ENCODE data around the gene PHF20.
"Not testable (repeated sequence)": the region's sequence is repeated elsewhere in the genome, so short reads cannot be mapped to it uniquely, and the experiment has no call there.

The PHF20 gene

GRCh38 chr20:35739294-35740163 lies 32.3 kb upstream of the PHF20 start:
- no peak for DNase-seq (ENCODE audit: low read depth)

GRCh38 chr20:35741892-35742740 lies 29.7 kb upstream of the PHF20 start, which contains the start of gene RBM39:
Gene RBM39 (minus strand): TSS chr20:35742260. CDS start chr20:35740874, 1,386 bp downstream.
- peak; percentile 96 for DNase-seq (ENCODE audit: low read depth)

GRCh38 chr20:35742741-35743523 lies 28.9 kb upstream of the PHF20 start:
- DNase-seq (ENCODE audit: low read depth) = no peak

- no peak for DNase-seq (ENCODE audit: low read depth)
Measured at GRCh38 chr20:35743693-35744491, 27.9 kb upstream of the PHF20 start.

- DNase-seq (ENCODE audit: low read depth) = not testable (repeated sequence)
Measured at GRCh38 chr20:35744492-35744841, 27.3 kb upstream of the PHF20 start.

- no peak for DNase-seq (ENCODE audit: low read depth)
Measured at GRCh38 chr20:35750611-35751010, 21.2 kb upstream of the PHF20 start.

- DNase-seq (ENCODE audit: low read depth) = no peak
Measured at GRCh38 chr20:35756404-35756803, 15.4 kb upstream of the PHF20 start.

GRCh38 chr20:35757098-35757705 lies 14.6 kb upstream of the PHF20 start:
- DNase-seq (ENCODE audit: low read depth) = no peak

GRCh38 chr20:35761548-35761947 lies 10.3 kb upstream of the PHF20 start:
- DNase-seq (ENCODE audit: low read depth) = not testable (repeated sequence)

- DNase-seq (ENCODE audit: low read depth) = no peak
Measured at GRCh38 chr20:35762461-35762860, 9.4 kb upstream of the PHF20 start.

GRCh38 chr20:35764936-35765335 lies 6.9 kb upstream of the PHF20 start:
- DNase-seq (ENCODE audit: low read depth) = not testable (repeated sequence)

GRCh38 chr20:35766843-35767242 lies 5.0 kb upstream of the PHF20 start:
- DNase-seq (ENCODE audit: low read depth) = no peak

- DNase-seq (ENCODE audit: low read depth) = peak; percentile 38
Measured at GRCh38 chr20:35767683-35768481, 3.9 kb upstream of the PHF20 start.

- DNase-seq (ENCODE audit: low read depth) = peak; percentile 6
Measured at GRCh38 chr20:35768731-35769664, 2.8 kb upstream of the PHF20 start.

- DNase-seq (ENCODE audit: low read depth) = no peak
Measured at GRCh38 chr20:35771367-35771688, 487 bp upstream of the PHF20 start.

GRCh38 chr20:35772563-35773058 lies 796 bp downstream of the PHF20 start:
- DNase-seq (ENCODE audit: low read depth) = no peak

GRCh38 chr20:35773154-35773751 lies 1.4 kb downstream of the PHF20 start:
- peak; percentile 15 for DNase-seq (ENCODE audit: low read depth)

GRCh38 chr20:35774391-35774790 lies 2.6 kb downstream of the PHF20 start:
- DNase-seq (ENCODE audit: low read depth) = no peak
